ENCODE data around the gene IL15RA. TPM values are rescaled to one million over a fixed set of nuclear protein-coding genes. Genes with fewer than 3 reads are reported as not detected.

IL15RA gene
- total RNA-seq, 1 experiment from 2014 or later: 15.5 TPM

GRCh38 chr10:6012121-6012905 lies 35.0 kb upstream of the IL15RA start:
- no peak overlapping the region for H3K4me3 ChIP-seq
- no peaks in the 10 kb centered on the region for H3F3A ChIP-seq (ENCODE audit: insufficient read depth, low read depth)
- no peak for DNase-seq
- no TSS peak for BruUV-seq (replicated peaks)
- H3K36me3 ChIP-seq (ENCODE audit: low read depth): no peaks in the 10 kb centered on the region
- POLR2A ChIA-PET (ENCODE audit: unreplicated experiment): no interaction called here
- no peaks in the 10 kb centered on the region for H3K9me3 ChIP-seq (ENCODE audit: insufficient read depth, low read depth)
- no peak overlapping the region for H2AFZ ChIP-seq
- CTCF ChIA-PET: no interaction called here
- H3K27me3 ChIP-seq (ENCODE audit: insufficient read depth, low read depth): no peaks in the 10 kb centered on the region
- H3K4me2 ChIP-seq: no peak overlapping the region
- no peaks in the 10 kb centered on the region for H3K79me2 ChIP-seq (ENCODE audit: low read depth)
- TF ChIP-seq CTCF (conservative IDR thresholded peaks at IDR 0.05) (no peak), EZH2 (IDR thresholded peaks at IDR 0.05; ENCODE audit: low read depth) (no peak)
- intact Hi-C loops (cut with micrococcal nuclease; ENCODE audit: unreplicated experiment): no loop called here
- H3K9me2 ChIP-seq (ENCODE audit: insufficient read depth): no peaks in the 10 kb centered on the region
- H3K4me1 ChIP-seq (replicated peaks; ENCODE audit: insufficient read depth): no peaks in the 10 kb centered on the region
- H4K20me1 ChIP-seq (ENCODE audit: insufficient read depth): no peaks in the 10 kb centered on the region
- no peak overlapping the region for H3K27ac ChIP-seq

- no peaks in the 10 kb centered on the region for H3K4me1 ChIP-seq (replicated peaks; ENCODE audit: insufficient read depth)
- H3K4me2 ChIP-seq: no peak overlapping the region
- no peak for DNase-seq
- no peak overlapping the region for H3K27ac ChIP-seq
- intact Hi-C loops (cut with micrococcal nuclease; ENCODE audit: unreplicated experiment): no loop called here
- H3K9me2 ChIP-seq (ENCODE audit: insufficient read depth): no peaks in the 10 kb centered on the region
- no peak overlapping the region for H3K4me3 ChIP-seq
- H2AFZ ChIP-seq: no peak overlapping the region
- no TSS peak for BruUV-seq (replicated peaks)
- no peaks in the 10 kb centered on the region for H4K20me1 ChIP-seq (ENCODE audit: insufficient read depth)
- H3K36me3 ChIP-seq (ENCODE audit: low read depth): no peaks in the 10 kb centered on the region
- POLR2A ChIA-PET (ENCODE audit: unreplicated experiment): no interaction called here
- TF ChIP-seq EZH2 (IDR thresholded peaks at IDR 0.05; ENCODE audit: low read depth) (no peak), CTCF (conservative IDR thresholded peaks at IDR 0.05) (no peak)
- H3K27me3 ChIP-seq (ENCODE audit: insufficient read depth, low read depth): no peaks in the 10 kb centered on the region
- no peaks in the 10 kb centered on the region for H3F3A ChIP-seq (ENCODE audit: insufficient read depth, low read depth)
- CTCF ChIA-PET: no interaction called here
- no peaks in the 10 kb centered on the region for H3K9me3 ChIP-seq (ENCODE audit: insufficient read depth, low read depth)
- no peaks in the 10 kb centered on the region for H3K79me2 ChIP-seq (ENCODE audit: low read depth)
Observed at GRCh38 chr10:6011558-6011957, 34.2 kb upstream of the IL15RA start.

- no peaks in the 10 kb centered on the region for H3K9me2 ChIP-seq (ENCODE audit: insufficient read depth)
- no peaks in the 10 kb centered on the region for H4K20me1 ChIP-seq (ENCODE audit: insufficient read depth)
- intact Hi-C loops (cut with micrococcal nuclease; ENCODE audit: unreplicated experiment): no loop called here
- H3K4me2 ChIP-seq: no peak overlapping the region
- no peak overlapping the region for H3K4me3 ChIP-seq
- no peak for TF ChIP-seq CTCF (conservative IDR thresholded peaks at IDR 0.05)
- TF ChIP-seq EZH2 (IDR thresholded peaks at IDR 0.05; ENCODE audit: low read depth): no peak
- no peaks in the 10 kb centered on the region for H3K4me1 ChIP-seq (replicated peaks; ENCODE audit: insufficient read depth)
- no peaks in the 10 kb centered on the region for H3K27me3 ChIP-seq (ENCODE audit: insufficient read depth, low read depth)
- POLR2A ChIA-PET (ENCODE audit: unreplicated experiment): no interaction called here
- H3K27ac ChIP-seq: no peak overlapping the region
- CTCF ChIA-PET: no interaction called here
- no peak for DNase-seq
- BruUV-seq (replicated peaks): no TSS peak
- H3K79me2 ChIP-seq (ENCODE audit: low read depth): no peaks in the 10 kb centered on the region
- H3K36me3 ChIP-seq (ENCODE audit: low read depth): no peaks in the 10 kb centered on the region
- H2AFZ ChIP-seq: no peak overlapping the region
- H3F3A ChIP-seq (ENCODE audit: insufficient read depth, low read depth): no peaks in the 10 kb centered on the region
- H3K9me3 ChIP-seq (ENCODE audit: insufficient read depth, low read depth): no peaks in the 10 kb centered on the region
Observed at GRCh38 chr10:6010569-6010968, 33.2 kb upstream of the IL15RA start.
